ENCODE results near the gene PLCH1.

PLCH1 gene

DNA sequence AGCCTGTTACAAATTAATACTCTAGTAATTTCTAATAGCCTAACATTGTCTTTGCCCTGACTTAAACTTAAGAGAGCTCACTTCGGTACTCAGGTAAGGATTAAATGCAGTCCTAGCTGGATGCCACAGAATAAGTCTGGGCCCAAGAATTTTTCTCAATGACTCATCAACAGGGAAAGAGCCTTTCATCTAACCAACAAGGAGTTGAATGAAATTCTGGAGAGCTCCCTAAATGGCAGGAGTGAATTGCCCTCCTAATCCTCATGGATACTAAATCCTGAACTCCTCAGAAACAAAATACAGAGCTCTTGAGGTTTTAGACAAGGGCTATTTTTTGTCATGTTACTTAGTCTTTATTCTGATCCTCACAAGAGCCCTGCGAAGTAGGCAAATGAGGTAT is 159.5 kb downstream of the PLCH1 start:
- TF ChIP-seq, protein P1, sequence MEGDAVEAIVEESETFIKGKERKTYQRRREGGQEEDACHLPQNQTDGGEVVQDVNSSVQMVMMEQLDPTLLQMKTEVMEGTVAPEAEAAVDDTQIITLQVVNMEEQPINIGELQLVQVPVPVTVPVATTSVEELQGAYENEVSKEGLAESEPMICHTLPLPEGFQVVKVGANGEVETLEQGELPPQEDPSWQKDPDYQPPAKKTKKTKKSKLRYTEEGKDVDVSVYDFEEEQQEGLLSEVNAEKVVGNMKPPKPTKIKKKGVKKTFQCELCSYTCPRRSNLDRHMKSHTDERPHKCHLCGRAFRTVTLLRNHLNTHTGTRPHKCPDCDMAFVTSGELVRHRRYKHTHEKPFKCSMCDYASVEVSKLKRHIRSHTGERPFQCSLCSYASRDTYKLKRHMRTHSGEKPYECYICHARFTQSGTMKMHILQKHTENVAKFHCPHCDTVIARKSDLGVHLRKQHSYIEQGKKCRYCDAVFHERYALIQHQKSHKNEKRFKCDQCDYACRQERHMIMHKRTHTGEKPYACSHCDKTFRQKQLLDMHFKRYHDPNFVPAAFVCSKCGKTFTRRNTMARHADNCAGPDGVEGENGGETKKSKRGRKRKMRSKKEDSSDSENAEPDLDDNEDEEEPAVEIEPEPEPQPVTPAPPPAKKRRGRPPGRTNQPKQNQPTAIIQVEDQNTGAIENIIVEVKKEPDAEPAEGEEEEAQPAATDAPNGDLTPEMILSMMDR (conservative IDR thresholded peaks at IDR 0.05) = no peak
- TF ChIP-seq ZFX (IDR thresholded peaks at IDR 0.05) = no peak

GRCh38 chr3:155581579-155581978 is 163.3 kb downstream of the PLCH1 start:
- TF ChIP-seq, protein P1 (conservative IDR thresholded peaks at IDR 0.05) = no peak
- no peak for TF ChIP-seq ZFX (IDR thresholded peaks at IDR 0.05)

More for the DNA sequence above, 159.5 kb downstream of the PLCH1 start:
- no peak overlapping the region for H3K27ac ChIP-seq

DNA sequence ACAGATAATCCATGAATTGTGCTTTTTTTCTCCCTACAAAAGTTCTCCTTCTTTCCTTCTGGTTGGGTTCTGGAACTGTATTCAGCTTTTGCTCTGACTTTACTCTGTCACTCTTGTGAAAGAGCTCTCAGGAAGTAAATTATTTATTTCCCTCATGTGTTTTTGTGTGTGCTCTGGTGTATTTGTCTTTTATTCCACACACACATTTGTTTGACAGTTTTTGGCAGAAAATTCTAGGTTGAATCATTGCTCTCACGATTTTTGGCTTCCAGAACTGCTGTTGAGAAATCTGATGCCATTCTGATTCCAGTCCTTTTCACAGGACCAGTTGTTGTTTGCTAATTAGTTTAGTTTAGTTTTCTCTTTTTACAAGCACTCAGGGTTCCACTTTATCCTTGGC is 172.8 kb downstream of the PLCH1 start:
- H3K27ac ChIP-seq = no peak overlapping the region
- TF ChIP-seq, protein P1 (conservative IDR thresholded peaks at IDR 0.05) = no peak
- no peak for TF ChIP-seq ZFX (IDR thresholded peaks at IDR 0.05)

More at GRCh38 chr3:155581579-155581978, 163.3 kb downstream of the PLCH1 start:
- no peak overlapping the region for H3K27ac ChIP-seq

GRCh38 chr3:155568295-155568694 is 176.6 kb downstream of the PLCH1 start:
- no peak for TF ChIP-seq ZFX (IDR thresholded peaks at IDR 0.05)
- TF ChIP-seq, protein P1 (conservative IDR thresholded peaks at IDR 0.05) = no peak
- no peak overlapping the region for H3K27ac ChIP-seq

DNA sequence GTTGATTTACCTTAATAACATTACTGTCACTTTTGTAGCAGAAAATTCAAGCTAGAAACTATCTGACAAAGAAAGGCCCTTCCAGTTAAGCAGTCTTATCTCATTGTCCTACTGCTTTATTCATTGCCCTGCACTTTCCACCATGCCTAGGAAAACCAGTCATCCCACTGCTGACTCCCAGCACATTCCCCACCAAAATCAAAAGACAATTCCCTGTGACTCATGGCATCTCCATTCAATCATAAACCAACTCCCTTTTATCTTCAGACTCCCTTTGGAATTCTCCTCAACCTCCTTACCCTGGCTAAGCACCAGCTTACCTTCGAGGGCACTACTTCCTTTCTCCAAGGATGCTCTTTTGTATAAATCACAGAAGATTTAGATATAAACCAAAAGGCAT is 184.3 kb downstream of the PLCH1 start:
- no peak overlapping the region for H3K27ac ChIP-seq
- no peak for TF ChIP-seq ZFX (IDR thresholded peaks at IDR 0.05)
- TF ChIP-seq, protein P1 (conservative IDR thresholded peaks at IDR 0.05) = no peak

DNA sequence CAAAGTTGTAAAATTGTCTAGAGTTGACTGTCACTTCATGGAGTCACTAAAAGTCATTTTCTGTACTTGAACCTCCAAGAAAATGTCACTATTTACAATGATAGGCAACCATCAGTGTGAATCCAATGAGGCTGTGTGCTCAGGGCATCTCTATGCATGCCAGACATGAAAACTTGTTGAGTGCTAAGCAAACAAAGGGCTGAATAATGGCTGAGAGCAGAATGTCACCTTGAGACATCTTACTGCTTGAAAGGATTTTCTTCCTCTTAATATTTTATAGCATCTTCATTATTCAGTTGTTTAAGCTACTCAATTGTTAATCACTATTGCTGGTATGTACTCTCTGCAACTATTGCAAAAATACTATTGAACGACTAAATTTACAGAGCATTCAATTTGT is 184.7 kb downstream of the PLCH1 start:
- H3K27ac ChIP-seq = no peak overlapping the region
- TF ChIP-seq, protein P1 (conservative IDR thresholded peaks at IDR 0.05) = no peak
- TF ChIP-seq ZFX (IDR thresholded peaks at IDR 0.05) = no peak

GRCh38 chr3:155556531-155556930 is 188.3 kb downstream of the PLCH1 start:
- TF ChIP-seq ZFX (IDR thresholded peaks at IDR 0.05) = no peak
- TF ChIP-seq, protein P1 (conservative IDR thresholded peaks at IDR 0.05) = no peak
- no peak overlapping the region for H3K27ac ChIP-seq

Measured in C4-2B (cell line).